Neuronal stem cell (in vitro differentiated cells): ENCODE measurements around the gene ATP11A.
A peak's percentile ranks its signal among the peaks of the same experiment; 100 is the strongest.

Experiments used
- DNase-seq: peaks from one replicate; pipeline ENCODE4 v3.0.0-alpha.2; 2013; ENCODE audit warnings: low spot score
- H2AFZ ChIP-seq: one replicate; pipeline ENCODE4 v1.6.1; 2013; ENCODE audit warnings: mild to moderate bottlenecking, low read length, inconsistent platforms
- H2AK5ac ChIP-seq: 2 replicates; pipeline ENCODE4 v1.6.1; 2013; ENCODE audit warnings: low read depth, mild to moderate bottlenecking, inconsistent platforms, low read length, moderate library complexity, mixed read lengths
- H2BK120ac ChIP-seq: 2 replicates; pipeline ENCODE4 v1.6.1; 2013; ENCODE audit warnings: low read depth, mild to moderate bottlenecking, inconsistent platforms, low read length, moderate library complexity, mixed read lengths
- H2BK12ac ChIP-seq: one replicate; pipeline ENCODE4 v1.6.1; 2013; ENCODE audit warnings: low read length, inconsistent platforms
- H2BK15ac ChIP-seq: 2 replicates; pipeline ENCODE4 v1.6.1; 2013; ENCODE audit warnings: mild to moderate bottlenecking, low read length, inconsistent platforms, mixed read lengths
- H2BK5ac ChIP-seq: one replicate; pipeline ENCODE4 v1.6.1; 2013; ENCODE audit warnings: inconsistent platforms, mild to moderate bottlenecking, low read length, moderate library complexity
- H3K14ac ChIP-seq: one replicate; pipeline ENCODE4 v1.6.1; 2013; ENCODE audit warnings: low read length, inconsistent platforms
- H3K18ac ChIP-seq: 2 replicates; pipeline ENCODE4 v1.6.1; 2013; ENCODE audit warnings: low read length, inconsistent platforms
- H3K23ac ChIP-seq: 2 replicates; pipeline ENCODE4 v1.6.1; 2013; ENCODE audit warnings: low read depth, mild to moderate bottlenecking, mixed read lengths, low read length, inconsistent platforms; ENCODE audit not compliant: poor library complexity
- H3K27ac ChIP-seq: replicated peaks from 3 replicates; pipeline ENCODE4 v1.5.1; 2013; ENCODE audit warnings: low read length, inconsistent platforms
- H3K27me3 ChIP-seq, 3 experiments: 2 replicates each; pipeline ENCODE4 v1.6.1; 2013; ENCODE audit warnings: low read length in 3 of 3, mild to moderate bottlenecking in 2 of 3, inconsistent platforms in 1 of 3, low read depth in 1 of 3, mixed read lengths in 1 of 3, moderate library complexity in 1 of 3; ENCODE audit not compliant: control insufficient read depth in 3 of 3, insufficient read depth in 3 of 3
- H3K36me3 ChIP-seq, 2 donors: replicated peaks in 1 of 2; 2 replicates each; pipeline ENCODE4 v1.6.1; 2013; ENCODE audit warnings: low read length in 2 of 2; ENCODE audit not compliant: control insufficient read depth in 2 of 2, insufficient read depth in 2 of 2
- H3K4ac ChIP-seq: 2 replicates; pipeline ENCODE4 v1.6.1; 2013; ENCODE audit warnings: inconsistent platforms, mild to moderate bottlenecking, low read length, moderate library complexity
- H3K4me1 ChIP-seq, 2 donors: 1 replicate in 1 of 2; 2 replicates in 1 of 2; pipeline ENCODE4 v1.6.1; 2013; ENCODE audit warnings: low read length in 2 of 2, low read depth in 1 of 2; ENCODE audit not compliant: control insufficient read depth in 2 of 2, insufficient read depth in 1 of 2
- H3K4me2 ChIP-seq: one replicate; pipeline ENCODE4 v1.6.1; 2013; ENCODE audit warnings: mild to moderate bottlenecking, low read length, inconsistent platforms; ENCODE audit not compliant: insufficient read depth, poor library complexity, severe bottlenecking
- H3K4me3 ChIP-seq, 2 donors: 2 replicates each; pipeline ENCODE4 v1.5.1; 2013; ENCODE audit warnings: low read length in 2 of 2, mild to moderate bottlenecking in 2 of 2, inconsistent platforms in 1 of 2, moderate library complexity in 1 of 2
- H3K79me1 ChIP-seq: one replicate; pipeline ENCODE4 v1.6.1; 2013; ENCODE audit warnings: low read depth, mild to moderate bottlenecking, inconsistent platforms, low read length, moderate library complexity
- H3K9ac ChIP-seq: one replicate; pipeline ENCODE4 v1.6.1; 2013; ENCODE audit warnings: mild to moderate bottlenecking, low read depth, low read length, inconsistent platforms; ENCODE audit not compliant: poor library complexity
- H3K9me3 ChIP-seq, 2 donors: replicated peaks in 1 of 2; 2 replicates each; pipeline versions ENCODE3 to v1.6.1; 2013; ENCODE audit warnings: low read length in 2 of 2, mild to moderate bottlenecking in 2 of 2, inconsistent platforms in 1 of 2, low read depth in 1 of 2, mixed read lengths in 1 of 2, moderate library complexity in 1 of 2; ENCODE audit not compliant: control insufficient read depth in 2 of 2, insufficient read depth in 1 of 2
- H4K8ac ChIP-seq: one replicate; pipeline ENCODE4 v1.6.1; 2013; ENCODE audit warnings: low read depth, mild to moderate bottlenecking, inconsistent platforms, low read length, moderate library complexity
- H4K91ac ChIP-seq: one replicate; pipeline ENCODE4 v1.6.1; 2013; ENCODE audit warnings: low read length, low read depth, mild to moderate bottlenecking, inconsistent platforms; ENCODE audit not compliant: poor library complexity
- WGBS, 2 donors: extraction: QIAGEN DNeasy Blood & Tissue Kit; methylation state at CpG; one replicate each; pipeline ENCODE4 v1.1.7; 2013; ENCODE audit warnings: missing lambda C conversion rate in 2 of 2, mixed read lengths in 1 of 2; ENCODE audit not compliant: insufficient read length in 2 of 2, insufficient replicate concordance in 1 of 2; ENCODE audit errors: extremely low coverage in 2 of 2; 5-methylcytosine and 5-hydroxymethylcytosine counted together

Gene ATP11A

DNA sequence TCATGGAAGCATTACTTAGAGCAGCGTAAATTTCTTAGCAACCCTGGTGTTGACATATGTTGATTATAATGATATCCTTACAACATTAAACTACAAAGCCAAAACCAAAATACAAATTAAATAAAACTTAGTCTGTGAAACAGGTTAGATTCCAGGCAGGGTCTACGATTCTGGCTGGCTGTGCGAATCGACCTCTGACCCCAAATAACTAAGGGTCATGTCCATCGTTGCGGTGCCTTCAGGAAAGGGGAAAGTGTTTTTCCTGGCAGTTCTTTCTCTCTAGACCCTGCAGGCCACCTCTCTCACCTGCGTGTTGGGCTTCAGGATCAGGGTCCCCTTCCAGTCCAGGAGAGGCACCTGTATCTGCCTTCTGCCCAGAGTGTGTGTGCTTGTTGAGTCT lies 66.2 kb downstream of the ATP11A start:
- peak overlapping the region; percentile 98 for H2BK15ac ChIP-seq
- peak overlapping the region; percentile 96 for H3K18ac ChIP-seq
- H3K4me2 ChIP-seq: no peak overlapping the region
- H2AK5ac ChIP-seq: peak overlapping the region; percentile 91
- H3K4me1 ChIP-seq: peaks cover 2 to 24% of the 10 kb centered on the region in 2 donors
- H3K27ac ChIP-seq: peak overlapping the region; percentile 38
- H3K27me3 ChIP-seq: no peaks in the 10 kb centered on the region
- WGBS, 2 donors: no CpG with 5 or more reads among the region's 7 CpGs
- no peaks in the 10 kb centered on the region for H3K36me3 ChIP-seq
- no peak overlapping the region for H2AFZ ChIP-seq
- no peak overlapping the region for H4K91ac ChIP-seq
- peak overlapping the region; percentile 33 for H2BK12ac ChIP-seq
- peak overlapping the region; percentile 90 for H3K14ac ChIP-seq
- H3K4me3 ChIP-seq: no peak overlapping the region
- peak overlapping the region; percentile 100 for H4K8ac ChIP-seq
- peak overlapping the region; percentile 16 for H3K23ac ChIP-seq
- H3K9me3 ChIP-seq: peaks cover 0 to 5% of the 10 kb centered on the region in 2 donors
- no peak for DNase-seq
- peak overlapping the region; percentile 85 for H2BK5ac ChIP-seq
- H3K9ac ChIP-seq: peak overlapping the region; percentile 74
- H3K4ac ChIP-seq: peak overlapping the region; percentile 81
- peak overlapping the region; percentile 95 for H2BK120ac ChIP-seq
- peaks cover 10% of the 10 kb centered on the region for H3K79me1 ChIP-seq

DNA sequence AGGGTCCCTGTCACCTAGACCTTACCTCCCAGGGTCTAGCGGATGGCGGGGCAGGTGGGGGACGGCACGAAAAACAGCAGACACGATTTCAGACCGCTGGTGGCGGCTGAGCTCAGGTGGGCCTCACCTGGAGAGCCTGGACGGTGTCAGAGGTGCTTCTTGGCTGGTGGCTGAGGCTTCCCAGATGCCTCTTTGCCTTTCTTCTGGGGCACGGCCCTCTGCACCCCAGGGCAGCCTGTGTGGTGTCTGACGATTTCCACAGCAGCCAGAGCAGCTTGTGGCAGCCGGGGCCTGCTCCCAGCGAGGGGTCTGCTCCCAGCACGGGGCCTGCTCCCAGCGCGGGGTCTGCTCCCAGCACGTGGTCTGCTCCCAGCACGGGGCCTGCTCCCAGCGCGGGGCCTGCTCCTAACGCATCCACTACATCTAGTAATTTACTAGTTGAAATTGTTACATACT lies 66.7 kb downstream of the ATP11A start:
- Histone ChIP-seq H4K91ac (no peak overlapping the region), H3K4me3 (no peak overlapping the region), H3K14ac (peak overlapping the region; percentile 99), H3K4me2 (peak overlapping the region; percentile 0), H3K4ac (peak overlapping the region; percentile 81), H2AFZ (peak overlapping the region; percentile 50), H3K27me3 (no peaks in the 10 kb centered on the region), H3K79me1 (peaks cover 10% of the 10 kb centered on the region), H3K36me3 (no peaks in the 10 kb centered on the region), H2BK12ac (peak overlapping the region; percentile 33), H2BK15ac (peak overlapping the region; percentile 98), H3K23ac (peak overlapping the region; percentile 16), H3K27ac (peak overlapping the region; percentile 38), H2AK5ac (peak overlapping the region; percentile 91), H3K9me3 (peaks cover 0 to 5% of the 10 kb centered on the region in 2 donors), H3K4me1 (peaks cover 2 to 24% of the 10 kb centered on the region in 2 donors), H3K9ac (peak overlapping the region; percentile 74), H2BK120ac (peak overlapping the region; percentile 95), H2BK5ac (peak overlapping the region; percentile 85), H3K18ac (peak overlapping the region; percentile 96), H4K8ac (peak overlapping the region; percentile 100)
- no CpG with 5 or more reads among the region's 20 CpGs for WGBS, 2 donors
- DNase-seq: no peak

DNA sequence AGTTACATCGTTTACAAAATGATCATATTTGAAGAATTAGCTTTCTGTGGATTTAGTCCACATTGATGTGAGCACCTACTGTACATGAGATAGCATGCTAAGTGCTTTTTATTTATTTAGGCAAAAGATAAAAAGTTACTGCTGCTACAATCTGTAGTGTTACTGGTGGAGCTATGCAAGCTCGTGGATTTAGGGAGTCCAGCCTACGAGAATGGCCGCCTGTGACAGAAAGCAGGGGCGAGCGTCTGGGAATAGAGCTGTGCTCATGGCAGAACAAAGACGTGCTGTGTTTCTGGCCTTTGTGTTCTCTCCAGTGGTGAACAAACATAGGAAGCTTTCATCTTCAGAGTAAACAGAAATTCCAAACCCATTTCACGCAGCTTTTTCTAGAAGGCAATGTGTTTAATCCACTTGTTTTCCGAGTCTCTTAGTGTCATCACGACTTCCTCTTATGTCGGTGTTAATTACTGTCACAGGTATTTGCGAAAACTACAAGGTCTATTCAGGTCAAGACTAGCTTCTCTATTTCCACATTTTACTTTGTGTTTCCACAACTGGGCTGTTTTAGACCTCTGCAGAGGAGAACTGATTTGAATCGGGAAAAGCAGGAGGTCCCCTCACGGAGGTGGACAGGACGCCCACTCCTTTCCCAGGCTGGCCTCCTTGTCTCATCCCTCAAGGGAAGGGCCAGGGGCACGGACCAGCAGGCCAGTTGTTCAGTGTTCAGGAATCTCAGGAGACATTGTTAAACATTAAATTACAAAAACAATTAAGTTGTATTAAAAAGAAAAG lies 67.3 kb downstream of the ATP11A start:
- Histone ChIP-seq H4K91ac (no peak overlapping the region), H3K4me3 (no peak overlapping the region), H2AFZ (peak overlapping the region; percentile 50), H2AK5ac (peak overlapping the region; percentile 91), H3K27me3 (no peaks in the 10 kb centered on the region), H3K4me1 (peaks cover 6 to 30% of the 10 kb centered on the region in 2 donors), H3K79me1 (peaks cover 12% of the 10 kb centered on the region), H3K36me3 (no peaks in the 10 kb centered on the region), H2BK15ac (peak overlapping the region; percentile 72), H2BK5ac (peak overlapping the region; percentile 83), H4K8ac (no peak overlapping the region), H3K9me3 (peaks cover 0 to 5% of the 10 kb centered on the region in 2 donors), H3K18ac (no peak overlapping the region), H2BK12ac (peak overlapping the region; percentile 33), H3K14ac (peak overlapping the region; percentile 99), H3K27ac (peak overlapping the region; percentile 38), H3K23ac (peak overlapping the region; percentile 16), H3K4me2 (peak overlapping the region; percentile 0), H3K9ac (no peak overlapping the region), H2BK120ac (no peak overlapping the region), H3K4ac (no peak overlapping the region)
- peak; percentile 36 for DNase-seq
- no CpG with 5 or more reads among the region's 16 CpGs for WGBS, 2 donors

DNA sequence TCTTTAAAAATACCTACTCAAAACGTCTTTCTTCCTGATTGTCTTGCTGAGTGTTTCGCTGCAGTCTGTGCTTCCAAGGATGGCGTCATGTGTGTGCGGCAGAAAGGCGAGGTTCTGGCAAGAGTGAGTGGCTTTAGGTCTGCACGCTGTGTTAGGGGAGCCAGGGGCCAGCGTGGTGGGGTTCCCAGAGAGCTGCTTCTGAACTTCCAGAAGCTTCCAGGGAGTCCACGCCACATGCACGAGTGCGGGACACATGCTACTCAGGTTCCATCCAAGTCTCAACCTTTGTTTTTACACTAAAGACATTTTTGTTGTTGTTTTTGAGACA lies 67.9 kb downstream of the ATP11A start:
- Histone ChIP-seq H4K8ac (no peak overlapping the region), H2BK12ac (no peak overlapping the region), H3K14ac (no peak overlapping the region), H3K23ac (no peak overlapping the region), H3K36me3 (no peaks in the 10 kb centered on the region), H2BK5ac (peak overlapping the region; percentile 83), H3K4ac (peak overlapping the region; percentile 94), H3K18ac (peak overlapping the region; percentile 85), H2BK15ac (peak overlapping the region; percentile 72), H2AK5ac (no peak overlapping the region), H3K9ac (no peak overlapping the region), H3K27me3 (no peaks in the 10 kb centered on the region), H2BK120ac (no peak overlapping the region), H3K27ac (peak overlapping the region; percentile 56), H3K79me1 (peaks cover 11% of the 10 kb centered on the region), H3K9me3 (peaks cover 0 to 5% of the 10 kb centered on the region in 2 donors), H2AFZ (no peak overlapping the region), H3K4me2 (no peak overlapping the region), H3K4me1 (peaks cover 10 to 32% of the 10 kb centered on the region in 2 donors), H4K91ac (no peak overlapping the region), H3K4me3 (no peak overlapping the region)
- WGBS, 2 donors: no CpG with 5 or more reads among the region's 10 CpGs
- DNase-seq: no peak
